AG09309 (cell line): ENCODE data around the gene PACS1.
"Not testable (repeated sequence)": the region's sequence is repeated elsewhere in the genome, so short reads cannot be mapped to it uniquely, and the experiment has no call there.

Experiments used
- DNase-seq: peaks from one replicate; pipeline ENCODE4 v3.0.0-alpha.2; 2010; ENCODE audit warnings: low read depth
- H3K4me3 ChIP-seq: 2 replicates; pipeline ENCODE4 v1.5.1; 2011; ENCODE audit warnings: mild to moderate bottlenecking, low read depth, low read length, moderate library complexity; ENCODE audit not compliant: control insufficient read depth
- CTCF ChIP-seq: IDR thresholded peaks from 2 replicates; pipeline ENCODE4 v1.5.1; 2011; ENCODE audit warnings: mild to moderate bottlenecking, low read depth, low read length, inconsistent platforms; ENCODE audit not compliant: insufficient read depth, control insufficient read depth; ENCODE audit errors: missing control alignments

The PACS1 gene

GRCh38 chr11:66083767-66084166 is 13.7 kb downstream of the PACS1 start:
- DNase-seq = no peak
- H3K4me3 ChIP-seq = no peak overlapping the region
- no peak for TF ChIP-seq CTCF

- no peak for TF ChIP-seq CTCF
- DNase-seq = no peak
- no peak overlapping the region for H3K4me3 ChIP-seq
Measured at GRCh38 chr11:66084821-66085475, 14.9 kb downstream of the PACS1 start.

- H3K4me3 ChIP-seq = no peak overlapping the region
- DNase-seq = no peak
- TF ChIP-seq CTCF = no peak
Measured at GRCh38 chr11:66087148-66087908, 17.3 kb downstream of the PACS1 start.

DNA sequence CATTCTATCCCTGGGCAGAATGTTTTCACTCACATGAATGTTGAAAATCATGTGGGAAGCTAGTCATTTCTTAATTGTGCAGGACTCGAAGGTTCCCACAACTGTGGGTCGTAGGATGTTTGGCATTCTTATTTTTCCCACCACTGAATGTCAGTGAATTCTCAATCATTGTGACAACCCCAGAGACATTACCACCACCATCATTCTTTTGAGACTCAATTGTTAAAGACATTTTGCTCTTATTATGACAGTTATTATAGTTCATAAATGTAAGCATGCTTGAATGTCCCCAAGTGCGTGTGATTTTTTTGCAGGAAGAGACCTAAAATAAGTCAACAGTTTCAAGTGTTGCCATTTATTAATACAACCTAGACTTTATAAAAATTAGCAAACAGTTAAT is 19.0 kb downstream of the PACS1 start:
- TF ChIP-seq CTCF = no peak
- DNase-seq = no peak

DNA sequence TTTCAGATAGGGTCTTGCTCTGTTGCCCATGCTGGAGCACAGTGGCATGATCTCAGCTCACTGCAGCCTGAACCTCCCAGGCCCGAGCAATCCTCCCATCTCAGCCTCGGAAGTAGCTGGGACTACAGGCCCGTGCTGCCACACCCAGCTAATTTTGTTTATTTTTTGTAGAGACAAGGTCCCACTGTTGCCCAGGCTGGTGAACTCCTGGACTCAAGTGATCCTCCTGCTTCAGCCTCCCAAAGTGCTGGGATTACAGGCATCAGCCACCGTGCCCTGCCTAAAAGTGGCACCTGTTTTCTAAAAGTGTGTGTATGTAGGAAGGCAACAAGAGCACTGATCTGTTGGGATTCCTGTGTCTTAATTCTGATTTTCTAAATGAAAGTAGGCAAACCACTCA is 20.2 kb downstream of the PACS1 start:
- DNase-seq = no peak
- no peak overlapping the region for H3K4me3 ChIP-seq
- no peak for TF ChIP-seq CTCF

More for the DNA sequence above, 19.0 kb downstream of the PACS1 start:
- no peak overlapping the region for H3K4me3 ChIP-seq

DNA sequence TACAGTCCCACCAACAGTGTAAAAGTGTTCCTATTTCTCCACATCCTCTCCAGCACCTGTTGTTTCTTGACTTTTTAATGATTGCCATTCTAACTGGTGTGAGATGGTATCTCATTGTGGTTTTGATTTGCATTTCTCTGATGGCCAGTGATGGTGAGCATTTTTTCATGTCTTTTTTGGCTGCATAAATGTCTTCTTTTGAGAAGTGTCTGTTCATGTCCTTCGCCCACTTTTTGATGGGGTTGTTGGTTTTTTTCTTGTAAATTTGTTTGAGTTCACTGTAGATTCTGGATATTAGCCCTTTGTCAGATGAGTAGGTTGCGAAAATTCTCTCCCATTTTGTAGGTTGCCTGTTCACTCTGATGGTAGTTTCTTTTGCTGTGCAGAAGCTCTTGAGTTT is 22.1 kb downstream of the PACS1 start:
- not testable (repeated sequence) for H3K4me3 ChIP-seq, DNase-seq

GRCh38 chr11:66099746-66100145 is 29.7 kb downstream of the PACS1 start:
- H3K4me3 ChIP-seq, DNase-seq: not testable (repeated sequence)
